HEK293 (cell line): Measurements from ENCODE around the gene LSM7.

ENCODE experiments used
- CTCF ChIP-seq: fragments of 450-650 bp; formaldehyde crosslinking; IDR thresholded peaks from 2 replicates; pipeline ENCODE4 v1.5.1; 2016; ENCODE audit warnings: missing biosample characterization, missing genetic modification characterization
- KLF1 ChIP-seq: fragments of 450-650 bp; formaldehyde crosslinking; IDR thresholded peaks from 2 replicates; pipeline ENCODE4 v1.5.1; 2016; ENCODE audit warnings: missing biosample characterization, missing genetic modification characterization
- MEIS1 ChIP-seq: sonication (generic); formaldehyde crosslinking; IDR thresholded peaks from 2 replicates; pipeline ENCODE4 v1.8.1; 2022; ENCODE audit warnings: missing genetic modification reagents, mild to moderate bottlenecking, borderline replicate concordance
- PBX3 ChIP-seq: sonication (generic); formaldehyde crosslinking; IDR thresholded peaks from 2 replicates; pipeline ENCODE4 v1.8.1; 2022; ENCODE audit warnings: mild to moderate bottlenecking, moderate library complexity, missing genetic modification reagents
- PRDM1 ChIP-seq: fragments of 450-650 bp; formaldehyde crosslinking; IDR thresholded peaks from 2 replicates; pipeline ENCODE4; 2016; ENCODE audit warnings: missing biosample characterization, missing genetic modification characterization
- PRDM2 ChIP-seq: fragments of 450-650 bp; formaldehyde crosslinking; IDR thresholded peaks from 2 replicates; pipeline ENCODE4 v1.5.1; 2016; ENCODE audit warnings: missing biosample characterization, missing genetic modification characterization, borderline replicate concordance
- REPIN1 ChIP-seq: fragments of 450-650 bp; formaldehyde crosslinking; IDR thresholded peaks from 2 replicates; pipeline ENCODE4 v1.5.1; 2017; ENCODE audit warnings: missing biosample characterization, missing genetic modification characterization, low read depth
- TCF7L2 ChIP-seq: IDR thresholded peaks from 2 replicates; pipeline ENCODE4 v1.6.1; 2011; ENCODE audit warnings: low read depth, mild to moderate bottlenecking, inconsistent platforms, low read length, moderate library complexity, borderline replicate concordance
- YY1 ChIP-seq: fragments of 450-650 bp; formaldehyde crosslinking; IDR thresholded peaks from 2 replicates; pipeline ENCODE4 v1.5.1; 2018; ENCODE audit warnings: missing biosample characterization, missing genetic modification characterization
- ZBTB8A ChIP-seq: fragments of 450-650 bp; formaldehyde crosslinking; IDR thresholded peaks from 2 replicates; pipeline ENCODE4 v1.5.1; 2016; ENCODE audit warnings: missing biosample characterization, missing genetic modification characterization
- ZNF529 ChIP-seq: fragments of 450-650 bp; formaldehyde crosslinking; IDR thresholded peaks from 2 replicates; pipeline ENCODE4 v1.5.1; 2017; ENCODE audit warnings: missing genetic modification characterization, missing biosample characterization; ENCODE audit not compliant: insufficient replicate concordance
- ZNF768 ChIP-seq: fragments of 450-650 bp; formaldehyde crosslinking; IDR thresholded peaks from 2 replicates; pipeline ENCODE4 v1.5.1; 2018; ENCODE audit warnings: missing biosample characterization, mild to moderate bottlenecking, missing genetic modification characterization

- no peak; the same call in 1 of the 2 replicates for TF ChIP-seq ZBTB8A (tag by site-specific recombination)
- TF ChIP-seq PRDM2 (tag by site-specific recombination) = no peak
- no peak for TF ChIP-seq CTCF (tag by site-specific recombination)
- no peak for TF ChIP-seq PBX3 (CRISPR knock-in tag)
- no peak for TF ChIP-seq ZNF529 (tag by site-specific recombination)
- TF ChIP-seq YY1 (tag by site-specific recombination) = no peak
- TF ChIP-seq ZNF768 (tag by site-specific recombination) = no peak
- no peak for TF ChIP-seq KLF1
- no peak for TF ChIP-seq TCF7L2
- TF ChIP-seq REPIN1 (tag by site-specific recombination) = no peak
- no peak for TF ChIP-seq PRDM1 (tag by site-specific recombination)
- TF ChIP-seq MEIS1 (CRISPR knock-in tag) = no peak
These were observed 3.3 kb upstream of the LSM7 start for GRCh38 chr19:2331601-2332246.
